KOPT-K1 (cell line): ENCODE measurements around the gene PAK1.

Experiments used
- H3K27ac ChIP-seq: fragments of 200-600 bp; sonication (generic); 2 replicates; pipeline ENCODE4 v1.5.1; 2016; ENCODE audit warnings: antibody characterized with exemption, mild to moderate bottlenecking, low read depth, low read length; ENCODE audit not compliant: poor library complexity, severe bottlenecking
- H3K36me3 ChIP-seq: fragments of 200-600 bp; sonication (generic); 2 replicates; pipeline ENCODE4 v1.5.1; 2017; ENCODE audit warnings: antibody characterized with exemption, mild to moderate bottlenecking, low read length, moderate library complexity; ENCODE audit not compliant: insufficient read depth
- H3K9me3 ChIP-seq: fragments of 200-600 bp; sonication (generic); 2 replicates; pipeline ENCODE4 v1.5.1; 2017; ENCODE audit warnings: antibody characterized with exemption, low read length, mild to moderate bottlenecking; ENCODE audit not compliant: insufficient read depth, poor library complexity, severe bottlenecking

The PAK1 gene

DNA sequence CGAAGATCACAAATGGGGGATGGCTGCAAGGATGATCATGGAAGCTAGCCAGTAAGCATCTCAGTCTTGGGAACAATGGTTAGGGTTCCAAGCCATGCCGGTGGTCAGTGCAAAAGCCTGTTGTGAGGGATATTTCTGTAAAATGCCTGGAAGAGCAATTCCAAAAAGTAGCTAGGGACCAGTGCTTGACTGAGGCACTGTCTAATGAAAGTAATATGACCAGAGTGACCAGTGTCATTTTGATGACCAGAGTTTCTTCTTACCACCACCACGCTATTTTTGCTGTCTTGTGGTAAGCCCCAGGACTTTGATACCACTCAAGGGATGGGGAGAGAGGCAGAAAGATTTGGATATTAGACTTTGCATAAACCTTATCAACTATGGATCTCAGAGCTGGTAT is 190.8 kb downstream of the PAK1 start:
- Histone ChIP-seq H3K9me3 (no peaks in the 10 kb centered on the region), H3K27ac (no peak overlapping the region), H3K36me3 (no peaks in the 10 kb centered on the region)

DNA sequence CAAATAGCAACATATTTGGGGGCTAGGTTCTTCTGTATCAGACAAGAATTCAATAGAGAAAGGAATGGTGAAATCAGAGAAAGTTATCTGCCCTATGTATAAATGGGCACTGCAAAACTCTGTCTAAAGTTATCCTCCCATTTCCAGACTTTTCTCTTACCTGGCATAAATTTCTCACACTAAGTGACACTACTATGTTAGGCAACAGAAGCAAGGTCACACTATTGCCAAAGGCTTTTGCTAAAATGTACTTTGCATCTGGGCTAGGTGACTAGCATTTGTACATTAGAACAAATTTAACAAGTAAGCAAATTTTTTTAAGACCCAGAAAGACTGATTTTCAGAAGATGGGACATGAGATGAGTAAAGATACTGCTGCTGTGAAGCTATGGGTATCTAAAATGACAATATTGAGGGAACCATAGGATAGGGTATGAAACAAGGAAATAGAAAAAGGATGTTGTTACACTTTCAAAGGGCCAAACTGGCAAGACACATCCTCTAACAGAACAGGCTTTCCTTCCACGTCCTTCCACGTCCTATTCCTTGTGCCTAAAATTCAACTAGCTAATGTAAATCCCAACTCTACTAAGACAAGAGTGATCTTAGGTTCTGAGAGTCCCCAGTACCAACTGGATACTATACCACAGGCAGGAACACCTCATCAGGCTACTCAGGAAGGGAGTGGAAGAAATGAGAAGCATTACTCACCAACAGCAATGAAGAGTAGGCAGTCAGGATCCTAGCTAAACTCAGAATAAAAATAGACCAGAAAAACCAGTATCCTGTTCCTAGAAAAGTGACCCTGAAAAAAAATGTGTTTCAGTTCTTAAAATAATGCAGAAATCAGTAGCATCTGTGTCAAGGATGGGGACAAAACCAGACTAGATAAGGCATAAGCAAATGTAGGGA is 195.0 kb downstream of the PAK1 start:
- H3K27ac ChIP-seq, result no peak overlapping the region
- no peaks in the 10 kb centered on the region for H3K9me3 ChIP-seq
- no peaks in the 10 kb centered on the region for H3K36me3 ChIP-seq

DNA sequence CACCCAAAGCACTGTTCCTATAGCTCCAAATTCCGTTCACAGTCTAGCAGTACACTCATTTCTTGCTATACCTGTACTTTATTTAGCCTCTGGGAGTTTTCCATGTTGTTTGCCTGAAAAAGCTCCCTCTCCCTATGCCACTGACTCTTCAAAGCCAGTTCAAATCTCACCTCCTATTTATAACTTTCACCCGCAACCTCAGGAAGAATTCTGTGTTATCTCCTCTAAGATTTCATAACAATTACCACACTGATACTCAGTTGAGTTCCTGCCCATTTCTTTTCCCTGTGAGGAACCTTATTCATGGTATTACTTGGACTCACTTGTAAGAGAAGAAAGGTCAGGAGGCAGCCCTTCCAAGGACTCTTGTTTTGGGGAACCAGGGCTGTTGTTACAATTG is 197.6 kb downstream of the PAK1 start:
- no peaks in the 10 kb centered on the region for H3K9me3 ChIP-seq
- no peak overlapping the region for H3K27ac ChIP-seq
- no peaks in the 10 kb centered on the region for H3K36me3 ChIP-seq
